Measurements from ENCODE around the gene GNRH2. TPM values are rescaled to one million over a fixed set of nuclear protein-coding genes. Genes with fewer than 3 reads are reported as not detected.
A peak's percentile ranks its signal among the peaks of the same experiment; 100 is the strongest.

The GNRH2 gene
- total RNA-seq, 1 experiment from 2014 or later = not detected

DNA sequence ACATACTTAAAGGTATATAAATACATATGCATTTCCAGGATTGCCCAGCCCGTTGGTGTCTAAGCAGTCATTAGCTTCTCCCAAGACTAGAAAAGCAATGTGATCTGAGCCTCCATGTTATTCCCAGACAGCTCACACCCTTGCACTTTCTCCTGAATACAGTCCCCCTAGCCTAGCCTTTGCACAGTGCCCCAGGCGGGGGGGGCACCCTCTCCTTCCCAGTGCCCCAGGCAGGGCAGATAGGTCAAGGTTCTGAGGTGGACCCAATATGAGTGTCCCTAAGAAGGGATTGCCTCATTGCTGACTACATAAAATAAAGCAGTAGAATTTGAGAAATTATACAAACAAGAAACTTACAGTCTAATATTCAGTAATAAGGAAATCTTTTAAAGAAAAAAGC, 15.4 kb upstream of the GNRH2 start:
- H3K4me3 ChIP-seq (ENCODE audit: insufficient read depth, low read depth, low read length) = no peak overlapping the region
- H3K27me3 ChIP-seq (ENCODE audit: control insufficient read depth, insufficient read depth, low read length) = no peaks in the 10 kb centered on the region
- H3K36me3 ChIP-seq (replicated peaks; ENCODE audit: control insufficient read depth, insufficient read depth, low read length) = peaks cover 29% of the 10 kb centered on the region
- DNase-seq = no peak

DNA sequence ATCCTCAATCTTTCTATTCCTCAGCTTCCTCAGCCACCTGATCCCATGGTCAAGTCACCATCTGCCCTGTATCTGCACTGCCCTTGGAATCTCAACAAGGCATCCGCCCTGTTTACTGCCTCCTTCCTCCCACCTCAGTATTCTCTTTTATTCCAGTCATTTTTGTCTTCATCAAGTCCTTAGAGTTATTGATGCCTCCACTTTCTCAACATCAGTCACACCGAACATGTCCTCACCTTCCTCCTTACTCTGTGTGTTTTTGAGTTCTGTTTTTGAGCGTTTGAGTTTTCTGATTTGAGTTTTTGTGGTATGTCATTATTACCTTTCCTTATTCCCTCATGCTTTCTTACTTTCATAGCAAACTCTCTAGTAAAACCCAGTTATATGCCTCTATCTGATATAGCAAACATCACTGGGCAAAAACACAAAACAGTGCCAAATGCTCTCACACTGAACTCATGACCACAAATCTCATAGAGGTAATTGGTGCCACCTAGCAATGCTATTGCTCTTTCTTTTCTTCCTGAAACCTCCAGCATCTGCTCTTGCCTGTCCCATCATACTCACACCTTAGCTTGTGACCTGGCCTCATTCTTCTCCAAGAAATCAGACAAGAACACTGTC, 11.8 kb upstream of the GNRH2 start:
- Histone ChIP-seq H3K27me3 (ENCODE audit: control insufficient read depth, insufficient read depth, low read length) (no peaks in the 10 kb centered on the region), H3K36me3 (replicated peaks; ENCODE audit: control insufficient read depth, insufficient read depth, low read length) (peaks cover 25% of the 10 kb centered on the region), H3K4me3 (ENCODE audit: insufficient read depth, low read depth, low read length) (no peak overlapping the region)
- DNase-seq = no peak

DNA sequence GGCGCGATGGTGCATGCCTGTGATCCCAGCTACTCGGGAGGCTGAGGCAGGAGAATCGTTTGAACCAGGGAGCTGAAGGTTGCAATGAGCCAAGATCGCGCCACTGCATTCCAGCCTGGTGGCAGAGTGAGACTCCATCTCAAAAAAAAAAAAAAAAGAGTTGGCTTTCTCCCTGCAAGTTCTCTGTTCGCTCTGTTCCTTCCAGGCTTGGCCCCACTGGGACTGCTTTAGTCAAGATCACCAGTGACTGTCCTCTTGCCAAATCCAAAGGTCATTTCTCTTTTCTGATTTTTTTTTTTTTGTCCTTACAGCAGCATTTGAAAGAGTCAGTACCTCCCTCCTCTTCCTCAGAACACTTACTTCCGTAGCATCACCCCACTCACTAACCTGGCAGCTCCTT, 10.8 kb upstream of the GNRH2 start:
- Histone ChIP-seq H3K27me3 (ENCODE audit: control insufficient read depth, insufficient read depth, low read length) (no peaks in the 10 kb centered on the region), H3K36me3 (replicated peaks; ENCODE audit: control insufficient read depth, insufficient read depth, low read length) (peaks cover 26% of the 10 kb centered on the region), H3K4me3 (ENCODE audit: insufficient read depth, low read depth, low read length) (no peak overlapping the region)
- no peak for DNase-seq

DNA sequence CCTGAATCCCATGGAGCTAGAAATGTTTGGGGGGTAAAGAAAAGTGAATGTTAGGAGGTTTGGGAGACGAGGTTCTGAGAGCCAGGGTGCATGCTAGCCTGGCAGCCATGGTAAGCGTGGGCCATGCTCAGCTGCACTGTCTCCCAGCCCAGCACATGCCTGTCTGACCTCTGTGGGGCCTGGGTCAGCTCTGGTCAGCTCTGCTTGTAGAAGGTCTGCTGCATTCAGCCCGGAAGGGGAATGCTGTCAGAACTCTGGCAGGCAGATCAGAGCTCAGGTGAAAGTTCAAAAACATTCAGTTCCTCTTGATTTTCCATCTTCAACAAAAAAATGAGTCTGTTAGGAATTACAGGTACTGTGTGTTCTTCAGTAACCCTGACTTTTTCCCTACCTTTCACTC, 5.8 kb upstream of the GNRH2 start:
- peaks cover 26% of the 10 kb centered on the region for H3K36me3 ChIP-seq (replicated peaks; ENCODE audit: control insufficient read depth, insufficient read depth, low read length)

GRCh38 chr20:3038454-3038853, 5.0 kb upstream of the GNRH2 start:
- Histone ChIP-seq H3K4me3 (ENCODE audit: insufficient read depth, low read depth, low read length) (no peak overlapping the region), H3K36me3 (replicated peaks; ENCODE audit: control insufficient read depth, insufficient read depth, low read length) (peaks cover 26% of the 10 kb centered on the region), H3K27me3 (ENCODE audit: control insufficient read depth, insufficient read depth, low read length) (no peaks in the 10 kb centered on the region)
- no peak for DNase-seq

More for the DNA sequence above, 5.8 kb upstream of the GNRH2 start:
- DNase-seq = no peak
- H3K4me3 ChIP-seq (ENCODE audit: insufficient read depth, low read depth, low read length) = no peak overlapping the region
- no peaks in the 10 kb centered on the region for H3K27me3 ChIP-seq (ENCODE audit: control insufficient read depth, insufficient read depth, low read length)

DNA sequence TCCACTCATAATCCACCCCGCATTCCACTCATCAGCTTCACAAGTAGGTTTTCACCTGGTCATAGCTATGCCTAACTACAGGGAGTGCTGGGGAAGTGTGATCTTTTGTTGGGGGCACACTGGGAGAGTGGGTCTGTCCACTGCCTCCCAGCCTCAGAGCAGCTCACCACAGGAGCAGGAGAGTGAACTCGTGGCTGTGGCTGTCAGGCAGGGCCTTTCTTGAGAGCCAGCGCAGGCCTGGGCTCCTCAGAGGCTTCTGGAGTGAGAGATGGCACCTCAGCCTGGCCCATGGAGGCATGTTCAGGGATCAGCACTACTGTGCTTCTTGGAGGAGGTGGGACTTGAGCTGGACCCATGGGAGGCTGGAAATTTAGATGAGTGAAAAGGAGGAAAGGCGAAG, 4.0 kb upstream of the GNRH2 start:
- no peaks in the 10 kb centered on the region for H3K27me3 ChIP-seq (ENCODE audit: control insufficient read depth, insufficient read depth, low read length)
- DNase-seq = no peak
- peaks cover 26% of the 10 kb centered on the region for H3K36me3 ChIP-seq (replicated peaks; ENCODE audit: control insufficient read depth, insufficient read depth, low read length)

GRCh38 chr20:3040086-3040485, 3.3 kb upstream of the GNRH2 start:
- H3K27me3 ChIP-seq (ENCODE audit: control insufficient read depth, insufficient read depth, low read length) = no peaks in the 10 kb centered on the region
- no peak overlapping the region for H3K4me3 ChIP-seq (ENCODE audit: insufficient read depth, low read depth, low read length)
- peaks cover 25% of the 10 kb centered on the region for H3K36me3 ChIP-seq (replicated peaks; ENCODE audit: control insufficient read depth, insufficient read depth, low read length)
- no peak for DNase-seq

More for the DNA sequence above, 4.0 kb upstream of the GNRH2 start:
- no peak overlapping the region for H3K4me3 ChIP-seq (ENCODE audit: insufficient read depth, low read depth, low read length)

GRCh38 chr20:3041854-3042409, 1.5 kb upstream of the GNRH2 start:
- H3K27me3 ChIP-seq (ENCODE audit: control insufficient read depth, insufficient read depth, low read length) = no peaks in the 10 kb centered on the region
- H3K4me3 ChIP-seq (ENCODE audit: insufficient read depth, low read depth, low read length) = no peak overlapping the region; the same call in 1 of the 2 replicates
- no peak for DNase-seq
- H3K36me3 ChIP-seq (replicated peaks; ENCODE audit: control insufficient read depth, insufficient read depth, low read length) = peaks cover 12% of the 10 kb centered on the region

DNA sequence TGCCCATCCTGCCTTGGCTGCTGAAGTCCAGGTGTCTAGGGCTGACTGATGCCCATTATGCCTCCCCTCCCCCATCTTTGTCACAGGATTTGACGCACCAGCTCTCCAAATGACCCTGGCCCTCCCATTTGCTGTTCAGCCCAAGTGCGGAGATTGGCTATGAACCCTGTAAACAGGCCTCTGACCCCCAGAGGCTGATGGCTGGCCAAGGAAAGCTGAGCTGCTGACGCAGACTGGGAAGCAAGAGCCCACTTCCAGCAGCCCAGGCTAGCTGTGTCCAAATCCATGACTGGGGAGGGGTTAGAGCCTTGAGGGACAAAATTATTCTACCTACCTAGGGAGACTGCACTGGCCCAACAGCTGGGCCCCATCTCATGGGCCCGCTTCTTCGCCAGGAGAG, 797 bp upstream of the GNRH2 start:
- Histone ChIP-seq H3K27me3 (ENCODE audit: control insufficient read depth, insufficient read depth, low read length) (no peaks in the 10 kb centered on the region), H3K4me3 (ENCODE audit: insufficient read depth, low read depth, low read length) (no peak overlapping the region), H3K36me3 (replicated peaks; ENCODE audit: control insufficient read depth, insufficient read depth, low read length) (peaks cover 11% of the 10 kb centered on the region)
- DNase-seq = no peak

DNA sequence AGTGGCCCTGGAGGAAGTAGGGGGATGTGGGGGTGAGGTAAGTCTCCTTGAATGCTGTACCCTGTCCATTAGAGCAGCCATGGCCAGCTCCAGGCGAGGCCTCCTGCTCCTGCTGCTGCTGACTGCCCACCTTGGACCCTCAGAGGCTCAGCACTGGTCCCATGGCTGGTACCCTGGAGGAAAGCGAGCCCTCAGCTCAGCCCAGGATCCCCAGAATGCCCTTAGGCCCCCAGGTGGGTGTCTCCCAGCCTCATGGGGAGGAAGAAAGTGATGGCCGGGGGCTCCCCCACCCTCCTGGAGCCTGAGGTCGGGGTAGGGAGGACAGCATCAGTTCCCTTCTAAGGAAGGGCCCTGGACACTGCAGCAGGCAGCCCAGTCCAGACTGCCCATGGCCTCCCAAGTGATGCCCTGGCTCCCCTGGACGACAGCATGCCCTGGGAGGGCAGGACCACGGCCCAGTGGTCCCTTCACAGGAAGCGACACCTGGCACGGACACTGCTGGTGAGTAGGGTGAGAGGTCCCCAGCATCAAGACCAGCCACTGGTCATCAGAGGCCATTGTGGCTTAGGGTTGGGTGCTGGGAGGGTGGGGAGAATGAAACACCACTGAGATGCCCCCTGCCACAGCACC, 1.0 kb downstream of the GNRH2 start:
- no peak for DNase-seq
- Histone ChIP-seq H3K4me3 (ENCODE audit: insufficient read depth, low read depth, low read length) (no peak overlapping the region), H3K36me3 (replicated peaks; ENCODE audit: control insufficient read depth, insufficient read depth, low read length) (peaks cover 15% of the 10 kb centered on the region), H3K27me3 (ENCODE audit: control insufficient read depth, insufficient read depth, low read length) (no peaks in the 10 kb centered on the region)

DNA sequence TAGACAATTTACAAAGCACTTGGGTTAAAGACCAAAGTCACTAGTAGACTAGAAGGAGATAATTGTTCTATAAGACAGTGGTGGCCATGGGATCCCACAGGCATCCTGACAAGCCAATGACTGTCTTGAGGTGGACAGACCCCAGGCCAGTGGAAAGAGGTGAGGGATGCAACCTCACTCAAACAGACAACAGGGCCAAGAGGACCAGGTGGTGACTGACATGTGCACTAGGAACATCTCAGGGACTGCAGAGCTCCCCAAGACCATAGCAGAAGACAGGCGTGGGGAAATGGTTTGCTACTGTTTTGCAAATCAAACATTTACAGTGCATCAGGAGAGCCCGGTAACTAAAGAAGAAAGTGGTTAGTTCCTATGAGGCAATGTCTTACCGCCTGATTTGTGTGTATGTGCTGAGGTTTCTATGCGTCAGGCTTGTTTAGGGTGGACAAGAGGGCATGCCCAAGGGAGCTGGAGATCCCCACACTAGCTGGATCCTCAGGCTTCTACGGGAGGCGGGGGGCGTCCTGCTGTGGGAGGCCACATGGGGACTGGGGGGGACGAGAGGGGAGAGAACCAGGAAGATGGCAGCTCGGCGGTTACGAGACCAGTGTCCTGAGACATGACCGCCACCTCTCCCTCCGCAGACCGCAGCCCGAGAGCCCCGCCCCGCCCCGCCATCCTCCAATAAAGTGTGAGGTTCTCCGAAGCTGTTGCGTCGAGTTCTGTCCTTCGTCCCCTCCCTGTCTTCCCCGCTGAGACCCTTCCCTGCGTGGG, 1.8 kb downstream of the GNRH2 start:
- Histone ChIP-seq H3K27me3 (ENCODE audit: control insufficient read depth, insufficient read depth, low read length) (no peaks in the 10 kb centered on the region), H3K36me3 (replicated peaks; ENCODE audit: control insufficient read depth, insufficient read depth, low read length) (peaks cover 17% of the 10 kb centered on the region), H3K4me3 (ENCODE audit: insufficient read depth, low read depth, low read length) (peak overlapping the region; percentile 96)
- no peak for DNase-seq

- peak; percentile 97 for DNase-seq
- peaks cover 16% of the 10 kb centered on the region for H3K36me3 ChIP-seq (replicated peaks; ENCODE audit: control insufficient read depth, insufficient read depth, low read length)
- peak within 1 kb of the TSS; percentile 96 for H3K4me3 ChIP-seq (ENCODE audit: insufficient read depth, low read depth, low read length)
- no peaks in the 10 kb centered on the region for H3K27me3 ChIP-seq (ENCODE audit: control insufficient read depth, insufficient read depth, low read length)
These were observed 2.6 kb downstream of the GNRH2 start, which contains the start of gene MRPS26 for GRCh38 chr20:3045816-3046676. MRPS26 (plus strand) TSS chr20:3046052; CDS start chr20:3046069, 17 bp downstream.

GRCh38 chr20:3046677-3047462, 3.4 kb downstream of the GNRH2 start:
- Histone ChIP-seq H3K4me3 (ENCODE audit: insufficient read depth, low read depth, low read length) (peak overlapping the region; percentile 96), H3K36me3 (replicated peaks; ENCODE audit: control insufficient read depth, insufficient read depth, low read length) (peaks cover 16% of the 10 kb centered on the region), H3K27me3 (ENCODE audit: control insufficient read depth, insufficient read depth, low read length) (no peaks in the 10 kb centered on the region)
- peak; percentile 86 for DNase-seq
